ENCODE data around the gene ZDHHC8.

DNA sequence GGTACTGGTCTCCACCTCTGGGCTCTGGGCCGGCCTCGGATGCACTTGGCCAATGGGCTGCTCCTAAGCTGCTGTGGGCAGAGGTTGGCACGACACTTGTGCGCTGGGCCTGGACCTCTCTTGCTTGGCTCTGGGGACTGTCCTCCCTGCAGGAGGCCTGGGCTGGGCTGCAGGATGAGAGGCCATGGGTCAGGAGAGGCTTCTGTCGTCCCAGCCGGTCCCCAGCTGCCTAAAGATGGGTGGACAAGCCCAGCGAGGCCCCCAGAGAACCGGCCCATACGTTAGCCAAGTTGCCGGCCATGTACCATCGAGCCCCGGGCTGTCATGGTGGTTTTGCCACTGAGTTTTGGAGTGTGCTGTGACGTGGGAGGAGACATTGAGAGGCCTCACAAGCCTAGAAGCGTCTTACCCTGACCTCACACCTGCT is 20.9 kb downstream of the ZDHHC8 start:
- TF ChIP-seq GATA2 (IDR thresholded peaks at IDR 0.05; ENCODE audit: insufficient read depth, insufficient read length, low read depth, low read length) (no peak), JUN (IDR thresholded peaks at IDR 0.05; ENCODE audit: borderline replicate concordance, insufficient read depth, insufficient read length, low read depth) (no peak), POLR2AphosphoS5 (IDR thresholded peaks at IDR 0.05; ENCODE audit: insufficient read depth, low read depth, low read length) (no peak)
- TF ChIP-seq, protein P1, sequence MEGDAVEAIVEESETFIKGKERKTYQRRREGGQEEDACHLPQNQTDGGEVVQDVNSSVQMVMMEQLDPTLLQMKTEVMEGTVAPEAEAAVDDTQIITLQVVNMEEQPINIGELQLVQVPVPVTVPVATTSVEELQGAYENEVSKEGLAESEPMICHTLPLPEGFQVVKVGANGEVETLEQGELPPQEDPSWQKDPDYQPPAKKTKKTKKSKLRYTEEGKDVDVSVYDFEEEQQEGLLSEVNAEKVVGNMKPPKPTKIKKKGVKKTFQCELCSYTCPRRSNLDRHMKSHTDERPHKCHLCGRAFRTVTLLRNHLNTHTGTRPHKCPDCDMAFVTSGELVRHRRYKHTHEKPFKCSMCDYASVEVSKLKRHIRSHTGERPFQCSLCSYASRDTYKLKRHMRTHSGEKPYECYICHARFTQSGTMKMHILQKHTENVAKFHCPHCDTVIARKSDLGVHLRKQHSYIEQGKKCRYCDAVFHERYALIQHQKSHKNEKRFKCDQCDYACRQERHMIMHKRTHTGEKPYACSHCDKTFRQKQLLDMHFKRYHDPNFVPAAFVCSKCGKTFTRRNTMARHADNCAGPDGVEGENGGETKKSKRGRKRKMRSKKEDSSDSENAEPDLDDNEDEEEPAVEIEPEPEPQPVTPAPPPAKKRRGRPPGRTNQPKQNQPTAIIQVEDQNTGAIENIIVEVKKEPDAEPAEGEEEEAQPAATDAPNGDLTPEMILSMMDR (IDR thresholded peaks at IDR 0.05; ENCODE audit: extremely low read depth in 1 of 2, insufficient read depth in 1 of 2, low read depth in 1 of 2, low read length in 2 of 2): no peak
